ENCODE data around the gene PAK1. TPM values are rescaled to one million over a fixed set of nuclear protein-coding genes. Genes with fewer than 3 reads are reported as not detected.

Gene PAK1
- total and polyA plus RNA-seq, 9 of the 15 experiments (the other 6 are each of a cell fraction or from before 2014, with no cell fraction given) = 0.52 to 11.7 (median 1.9) TPM

DNA sequence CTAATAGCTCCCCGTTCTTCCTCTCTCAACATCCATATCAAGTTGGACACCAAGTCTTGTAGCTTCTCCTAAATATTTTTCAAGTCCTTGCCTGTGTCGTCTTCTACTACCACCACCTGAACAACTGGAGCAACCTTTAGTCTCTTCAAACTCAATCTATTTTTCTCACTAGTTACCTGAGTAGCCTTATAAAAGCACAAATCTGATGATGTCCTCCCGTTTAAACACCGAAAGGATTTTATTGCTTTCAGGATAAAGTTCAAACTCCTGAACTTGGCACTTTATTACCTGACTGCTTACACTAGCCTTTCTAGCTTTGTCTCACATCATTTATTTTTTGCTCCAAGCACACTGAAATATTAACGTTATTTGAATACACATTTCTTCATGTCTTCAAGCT lies 1.3 kb upstream of the PAK1 start (continued):
- TF ChIP-seq, protein P1, sequence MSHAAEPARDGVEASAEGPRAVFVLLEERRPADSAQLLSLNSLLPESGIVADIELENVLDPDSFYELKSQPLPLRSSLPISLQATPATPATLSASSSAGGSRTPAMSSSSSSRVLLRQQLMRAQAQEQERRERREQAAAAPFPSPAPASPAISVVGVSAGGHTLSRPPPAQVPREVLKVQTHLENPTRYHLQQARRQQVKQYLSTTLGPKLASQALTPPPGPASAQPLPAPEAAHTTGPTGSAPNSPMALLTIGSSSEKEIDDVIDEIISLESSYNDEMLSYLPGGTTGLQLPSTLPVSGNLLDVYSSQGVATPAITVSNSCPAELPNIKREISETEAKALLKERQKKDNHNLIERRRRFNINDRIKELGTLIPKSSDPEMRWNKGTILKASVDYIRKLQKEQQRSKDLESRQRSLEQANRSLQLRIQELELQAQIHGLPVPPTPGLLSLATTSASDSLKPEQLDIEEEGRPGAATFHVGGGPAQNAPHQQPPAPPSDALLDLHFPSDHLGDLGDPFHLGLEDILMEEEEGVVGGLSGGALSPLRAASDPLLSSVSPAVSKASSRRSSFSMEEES (CRISPR knock-in tag; IDR thresholded peaks at IDR 0.05) = no peak
- TF ChIP-seq, protein P2, sequence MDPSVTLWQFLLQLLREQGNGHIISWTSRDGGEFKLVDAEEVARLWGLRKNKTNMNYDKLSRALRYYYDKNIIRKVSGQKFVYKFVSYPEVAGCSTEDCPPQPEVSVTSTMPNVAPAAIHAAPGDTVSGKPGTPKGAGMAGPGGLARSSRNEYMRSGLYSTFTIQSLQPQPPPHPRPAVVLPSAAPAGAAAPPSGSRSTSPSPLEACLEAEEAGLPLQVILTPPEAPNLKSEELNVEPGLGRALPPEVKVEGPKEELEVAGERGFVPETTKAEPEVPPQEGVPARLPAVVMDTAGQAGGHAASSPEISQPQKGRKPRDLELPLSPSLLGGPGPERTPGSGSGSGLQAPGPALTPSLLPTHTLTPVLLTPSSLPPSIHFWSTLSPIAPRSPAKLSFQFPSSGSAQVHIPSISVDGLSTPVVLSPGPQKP (CRISPR knock-in tag; IDR thresholded peaks at IDR 0.05) = no peak
- TF ChIP-seq TCF7 (IDR thresholded peaks at IDR 0.05; ENCODE audit: borderline replicate concordance) (no peak), FOXJ3 (CRISPR knock-in tag; IDR thresholded peaks at IDR 0.05) (no peak), RNF2 (IDR thresholded peaks at IDR 0.05) (no peak)

DNA sequence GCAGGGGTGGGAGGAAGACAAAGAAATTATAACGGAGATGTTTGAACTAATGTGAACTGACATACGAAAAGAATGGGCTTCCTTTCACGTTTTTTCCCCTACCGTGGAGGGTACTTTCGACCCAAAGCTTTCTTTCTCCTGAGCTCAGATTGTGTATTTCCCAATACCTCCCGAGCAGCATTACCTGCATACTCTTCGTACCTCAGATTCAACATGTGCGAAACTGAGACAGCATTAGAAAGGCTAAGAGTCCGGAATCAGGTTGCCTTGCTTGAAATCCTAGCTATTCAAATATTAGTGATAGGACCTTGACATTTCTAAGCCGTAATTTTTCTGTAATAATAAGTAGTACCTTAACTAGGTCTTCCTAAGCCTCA lies 778 bp upstream of the PAK1 start:
- Histone ChIP-seq H3K36me3 (ENCODE audit: control insufficient read depth, insufficient read depth, low read length) (no peaks in the 10 kb centered on the region), H3K4me3 (peak overlapping the region; percentile 49), H3K9me1 (ENCODE audit: control insufficient read depth, insufficient read depth, low read length) (no peaks in the 10 kb centered on the region), H3K9me3 (replicated peaks; ENCODE audit: control insufficient read depth, insufficient read depth, low read depth, low read length) (no peaks in the 10 kb centered on the region), H3K9ac (ENCODE audit: insufficient read depth in 1 of 2, low read depth in 2 of 2, low read length in 2 of 2) (peak overlapping the region in 1 of 2 experiments; percentile 14; a peak in 1 of 4 replicates), H4K20me1 (replicated peaks; ENCODE audit: control insufficient read depth, insufficient read depth, low read length) (no peaks in the 10 kb centered on the region), H3K79me2 (ENCODE audit: control insufficient read depth, insufficient read depth, low read length) (no peaks in the 10 kb centered on the region), H2AFZ (ENCODE audit: low read depth, low read length) (peak overlapping the region; percentile 100), H3K4me2 (ENCODE audit: insufficient read depth, low read length) (peak overlapping the region; percentile 85), H3K4me1 (replicated peaks in 1 of 2; ENCODE audit: control insufficient read depth in 2 of 2, insufficient read depth in 2 of 2, low read length in 2 of 2) (peaks cover 0 to 14% of the 10 kb centered on the region in 2 experiments; a peak in 1 of 5 replicates), H3K27me3 (ENCODE audit: control insufficient read depth in 2 of 2, insufficient read depth in 2 of 2, low read length in 2 of 2) (peaks cover 4 to 8% of the 10 kb centered on the region in 2 experiments; a peak in 4 of 5 replicates), H3K27ac (ENCODE audit: extremely low read depth, low read depth, low read length) (no peak overlapping the region)
- DNase-seq (ENCODE audit: extremely low read depth in 1 of 4, low spot score in 3 of 4) = no peak
- WGBS (ENCODE audit: insufficient coverage, low coverage, missing lambda C conversion rate) = 71% methylated on average over 10 of the region's 10 CpGs
- CTCF ChIA-PET (ENCODE audit: low intra/inter-chr PET ratio) = no interaction called here
- TF ChIP-seq ELF1 (tag; IDR thresholded peaks at IDR 0.05) (peak; percentile 14; the same call in 1 of the 2 replicates), ZFX (CRISPR knock-in tag; IDR thresholded peaks at IDR 0.05) (no peak; the same call in 1 of the 2 replicates), LCOR (CRISPR knock-in tag; IDR thresholded peaks at IDR 0.05) (0 out of 2 replicates have a peak, but pooled peaks have one; percentile 6)
- TSS peak; percentile 87 for BruUV-seq (replicated peaks)
- peak; percentile 19 for FAIRE-seq
- intact Hi-C loops (cut with micrococcal nuclease) (loop anchor here (5.0 kb wide), 1 partner anchor 73 kb away; no protein-coding TSS in a partner anchor), in situ Hi-C loops (cut with MboI) (no loop called here)
- POLR2A ChIA-PET = interaction anchor here (0.7 to 2.1 kb wide), 4 partner anchors 13 to 336 kb away, joined by 3 to 5 read pairs (median 4); no protein-coding TSS in a partner anchor
- no peak for ATAC-seq
